ENCODE measurements around the gene ESR2. TPM values are rescaled to one million over a fixed set of nuclear protein-coding genes. Genes with fewer than 3 reads are reported as not detected.

ESR2 gene
- total and polyA plus RNA-seq, 12 donors = 0.12 to 1.6 (median 0.73) TPM

DNA sequence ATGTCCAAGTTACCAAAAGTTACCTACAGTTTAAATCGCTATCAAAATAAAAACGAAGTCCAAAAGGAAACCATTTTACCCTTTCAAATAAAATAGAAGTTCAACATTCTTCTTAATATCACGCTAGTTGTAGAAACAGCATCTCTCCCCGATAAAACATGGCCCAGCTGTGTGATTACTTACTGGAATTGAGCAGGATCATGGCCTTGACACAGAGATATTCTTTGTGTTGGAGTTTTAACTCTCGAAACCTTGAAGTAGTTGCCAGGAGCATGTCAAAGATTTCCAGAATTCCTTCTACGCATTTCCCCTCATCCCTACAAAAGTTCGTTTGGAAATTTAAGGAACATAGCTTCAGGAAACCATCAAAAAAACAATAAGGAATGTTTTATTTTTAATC is 44.8 kb downstream of the ESR2 start:
- no peaks in the 10 kb centered on the region for H3K36me3 ChIP-seq
- peaks cover 0 to 11% (median 0%) of the 10 kb centered on the region in 9 donors for H3K4me1 ChIP-seq
- H3K9me3 ChIP-seq = no peaks in the 10 kb centered on the region
- ATAC-seq = no peak
- no peaks in the 10 kb centered on the region for H3K27me3 ChIP-seq
- H3K4me3 ChIP-seq = no peak overlapping the region
- intact Hi-C loops (cut with DNase I) = no loop called here
- no peak overlapping the region for H3K27ac ChIP-seq
- WGBS, 2 donors = 51 to 71% methylated on average over 7 of the region's 7 CpGs
- no peak for DNase-seq
- no peak for TF ChIP-seq CTCF (IDR thresholded peaks at IDR 0.05)

GRCh38 chr14:64248689-64249088 is 45.5 kb downstream of the ESR2 start:
- Histone ChIP-seq H3K27me3 (no peaks in the 10 kb centered on the region), H3K4me3 (no peak overlapping the region), H3K36me3 (no peaks in the 10 kb centered on the region), H3K27ac (no peak overlapping the region), H3K4me1 (peaks cover 0 to 12% (median 0%) of the 10 kb centered on the region in 9 donors), H3K9me3 (no peaks in the 10 kb centered on the region)
- ATAC-seq (peak in 2 of 8 donors; percentile 44 to 74), DNase-seq (no peak)
- no peak for TF ChIP-seq CTCF (IDR thresholded peaks at IDR 0.05)
- WGBS, 2 donors = 62 to 68% methylated on average over 4 of the region's 4 CpGs
- intact Hi-C loops (cut with DNase I) = no loop called here

DNA sequence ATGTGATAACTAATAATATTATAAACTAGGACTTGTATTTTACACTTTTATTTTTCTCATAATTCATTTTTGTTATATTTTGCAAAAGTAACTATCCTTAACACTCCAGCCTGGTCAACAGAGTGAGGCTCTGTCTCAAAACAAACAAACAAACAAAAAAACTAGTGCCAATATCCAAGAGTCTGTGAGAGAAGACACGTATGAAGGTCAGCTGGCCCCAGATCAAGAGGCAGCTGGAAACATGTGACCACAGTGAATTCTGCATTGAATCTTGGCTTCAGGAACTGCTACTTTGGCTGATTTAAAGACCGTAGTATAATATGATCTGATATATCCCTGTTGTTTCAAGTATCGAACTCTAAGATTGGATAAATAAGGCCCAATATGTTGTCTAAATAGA is 47.0 kb downstream of the ESR2 start:
- no peaks in the 10 kb centered on the region for H3K36me3 ChIP-seq
- no peak overlapping the region for H3K4me3 ChIP-seq
- intact Hi-C loops (cut with DNase I) = no loop called here
- peaks cover 0 to 12% (median 0%) of the 10 kb centered on the region in 9 donors for H3K4me1 ChIP-seq
- WGBS, 2 donors = 63 to 67% methylated on average over 3 of the region's 3 CpGs
- H3K27ac ChIP-seq = no peak overlapping the region
- DNase-seq (no peak), ATAC-seq (no peak)
- H3K27me3 ChIP-seq = no peaks in the 10 kb centered on the region
- TF ChIP-seq CTCF (IDR thresholded peaks at IDR 0.05) = no peak
- H3K9me3 ChIP-seq = no peaks in the 10 kb centered on the region

GRCh38 chr14:64246688-64247087 is 47.5 kb downstream of the ESR2 start:
- intact Hi-C loops (cut with DNase I) = no loop called here
- no peak for ATAC-seq

More at GRCh38 chr14:64246688-64247087, 47.5 kb downstream of the ESR2 start:
- H3K4me3 ChIP-seq = no peak overlapping the region
- TF ChIP-seq CTCF (IDR thresholded peaks at IDR 0.05) = no peak
- H3K27me3 ChIP-seq = no peaks in the 10 kb centered on the region
- no peaks in the 10 kb centered on the region for H3K36me3 ChIP-seq
- H3K4me1 ChIP-seq = peaks cover 0 to 12% (median 0%) of the 10 kb centered on the region in 9 donors
- no peak for DNase-seq
- no peak overlapping the region for H3K27ac ChIP-seq
- no peaks in the 10 kb centered on the region for H3K9me3 ChIP-seq
